AG10803 (cell line): ENCODE results near the gene CAMKV.

Experiments
- DNase-seq: peaks from one replicate; pipeline ENCODE4 v3.0.0; 2010; ENCODE audit warnings: low read depth
- H3K4me3 ChIP-seq: 2 replicates; pipeline ENCODE4 v1.5.1; 2011; ENCODE audit warnings: mild to moderate bottlenecking, low read length, control low read depth
- CTCF ChIP-seq: conservative IDR thresholded peaks from 2 replicates; pipeline ENCODE4 v1.5.1; 2011; ENCODE audit warnings: mild to moderate bottlenecking, low read length, control low read depth, inconsistent platforms

Gene CAMKV

GRCh38 chr3:49901366-49902339, 31.9 kb upstream of the CAMKV start:
- H3K4me3 ChIP-seq, result no peak overlapping the region
- DNase-seq, result peak; percentile 54
- no peak for TF ChIP-seq CTCF

GRCh38 chr3:49900491-49901153, 30.9 kb upstream of the CAMKV start:
- peak; percentile 52 for DNase-seq
- no peak overlapping the region for H3K4me3 ChIP-seq
- no peak for TF ChIP-seq CTCF

- H3K4me3 ChIP-seq, result no peak overlapping the region
- DNase-seq, result no peak
- peak; percentile 24 for TF ChIP-seq CTCF
These were observed 30.1 kb upstream of the CAMKV start for GRCh38 chr3:49899815-49900214.

- TF ChIP-seq CTCF, result no peak
- H3K4me3 ChIP-seq, result no peak overlapping the region
- no peak for DNase-seq
These were observed 29.3 kb upstream of the CAMKV start for GRCh38 chr3:49898991-49899390.

- DNase-seq, result no peak
- TF ChIP-seq CTCF, result no peak
- H3K4me3 ChIP-seq, result no peak overlapping the region
These were observed 26.6 kb upstream of the CAMKV start for GRCh38 chr3:49896345-49896744.

- DNase-seq, result no peak
- no peak overlapping the region for H3K4me3 ChIP-seq
- no peak for TF ChIP-seq CTCF
These were observed 26.1 kb upstream of the CAMKV start for GRCh38 chr3:49895791-49896190.
